Brain microvascular endothelial cell (primary cell): ENCODE measurements around the gene MYLK.

ENCODE experiments used
- DNase-seq: peaks from one replicate; pipeline ENCODE4 v3.0.0-alpha.2; 2020
- H3K27ac ChIP-seq: fragments of 250-450 bp; sonication (Bioruptor Pico); 2 replicates; pipeline ENCODE4 v1.5.1; 2020; ENCODE audit warnings: mild to moderate bottlenecking, moderate library complexity
- H3K27me3 ChIP-seq: fragments of 250-450 bp; sonication (Bioruptor Pico); replicated peaks from 2 replicates; pipeline ENCODE4 v1.5.1; 2020; ENCODE audit warnings: mild to moderate bottlenecking
- H3K36me3 ChIP-seq: fragments of 250-450 bp; sonication (Bioruptor Pico); replicated peaks from 2 replicates; pipeline ENCODE4 v1.5.1; 2020; ENCODE audit warnings: mild to moderate bottlenecking
- H3K4me3 ChIP-seq: 2 replicates; pipeline ENCODE4 v1.5.1; 2011; ENCODE audit warnings: low read depth, mild to moderate bottlenecking, control low read depth, low read length, moderate library complexity
- CTCF ChIP-seq: IDR thresholded peaks from 2 replicates; pipeline ENCODE4 v1.5.1; 2011; ENCODE audit warnings: low read depth, mild to moderate bottlenecking, moderate library complexity, low read length, control low read depth, inconsistent platforms; ENCODE audit errors: missing control alignments
- in situ Hi-C: cut with HindIII; loops from 2 replicates; pipeline ENCODE4 v1.10.0; 2017; ENCODE audit warnings: low sequenced_read_pairs, low pct_ligation_motif_present

The MYLK gene

GRCh38 chr3:123919353-123919752 is 35.2 kb upstream of the MYLK start:
- Histone ChIP-seq H3K27me3 (no peaks in the 10 kb centered on the region), H3K27ac (no peak overlapping the region), H3K36me3 (peaks cover 4% of the 10 kb centered on the region), H3K4me3 (no peak overlapping the region)
- in situ Hi-C loops: no loop called here
- DNase-seq: no peak
- no peak for TF ChIP-seq CTCF

- Histone ChIP-seq H3K27me3 (no peaks in the 10 kb centered on the region), H3K4me3 (no peak overlapping the region), H3K27ac (no peak overlapping the region), H3K36me3 (no peaks in the 10 kb centered on the region)
- in situ Hi-C loops: no loop called here
- TF ChIP-seq CTCF: no peak
- no peak for DNase-seq
Measured at GRCh38 chr3:123914829-123915228, 30.7 kb upstream of the MYLK start.

DNA sequence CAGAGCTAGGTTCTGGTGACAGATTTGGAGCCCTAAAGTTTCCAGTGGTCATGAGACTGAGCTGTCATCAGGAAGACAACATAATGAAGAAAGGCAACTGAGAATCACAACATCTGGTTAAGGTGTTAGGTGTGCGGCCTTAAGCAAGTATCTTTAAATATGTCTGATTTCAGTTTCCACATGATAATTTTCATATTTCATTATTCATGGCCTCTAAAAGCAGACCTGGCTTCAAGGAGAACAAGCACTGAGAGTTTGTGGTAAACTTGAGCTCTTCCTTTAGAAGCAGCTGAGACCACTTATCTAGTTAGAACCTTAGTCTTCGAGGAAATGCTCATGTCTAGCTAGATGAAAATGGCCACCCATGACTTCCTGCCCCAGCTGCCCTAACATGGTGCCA is 25.7 kb upstream of the MYLK start:
- Histone ChIP-seq H3K27me3 (no peaks in the 10 kb centered on the region), H3K36me3 (no peaks in the 10 kb centered on the region), H3K4me3 (no peak overlapping the region), H3K27ac (no peak overlapping the region)
- TF ChIP-seq CTCF: no peak
- no peak for DNase-seq
- in situ Hi-C loops: no loop called here

GRCh38 chr3:123907720-123908119 is 23.6 kb upstream of the MYLK start:
- Histone ChIP-seq H3K4me3 (no peak overlapping the region), H3K27me3 (no peaks in the 10 kb centered on the region), H3K27ac (no peak overlapping the region), H3K36me3 (no peaks in the 10 kb centered on the region)
- no peak for DNase-seq
- peak; percentile 17 for TF ChIP-seq CTCF
- in situ Hi-C loops: no loop called here

DNA sequence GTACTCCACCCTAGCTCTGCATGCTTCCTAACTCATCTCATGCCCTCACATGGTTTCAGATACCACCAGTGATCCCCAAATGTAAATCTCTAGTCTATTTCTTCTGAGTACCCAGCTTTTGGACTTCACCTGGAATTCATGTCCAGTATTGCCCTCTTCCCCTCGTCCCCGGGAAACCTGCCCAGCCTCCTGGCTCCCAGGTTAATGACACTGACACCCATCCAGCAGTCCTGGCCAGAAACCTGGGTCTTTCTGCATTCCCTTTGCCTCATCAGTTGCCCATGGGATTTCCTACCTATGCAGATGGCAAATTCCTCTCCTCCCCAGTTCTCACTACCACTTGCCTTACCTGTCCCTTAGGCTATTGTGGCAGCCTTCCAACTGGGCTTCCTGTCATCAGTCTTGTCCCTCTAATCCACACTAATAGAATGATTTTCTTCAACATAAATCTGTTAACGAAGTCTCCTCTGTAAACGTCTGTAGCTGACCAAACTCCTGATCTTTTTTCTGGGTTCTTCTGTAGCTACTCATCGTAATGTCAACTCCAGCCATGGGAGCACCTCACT is 15.3 kb upstream of the MYLK start:
- H3K36me3 ChIP-seq: no peaks in the 10 kb centered on the region
- no peaks in the 10 kb centered on the region for H3K27me3 ChIP-seq
- no peak for DNase-seq
- no peak for TF ChIP-seq CTCF
- H3K27ac ChIP-seq: no peak overlapping the region
- in situ Hi-C loops: no loop called here
- no peak overlapping the region for H3K4me3 ChIP-seq

GRCh38 chr3:123893012-123893411 is 8.9 kb upstream of the MYLK start:
- H3K36me3 ChIP-seq: no peaks in the 10 kb centered on the region
- TF ChIP-seq CTCF: no peak
- H3K4me3 ChIP-seq: no peak overlapping the region
- no peaks in the 10 kb centered on the region for H3K27me3 ChIP-seq
- no peak overlapping the region for H3K27ac ChIP-seq
- in situ Hi-C loops: no loop called here
- DNase-seq: no peak
